Activated CD8-positive, alpha-beta memory T cell treated with anti-CD3 and anti-CD28 coated beads, Interleukin-2, amount 50 U/mL, for 48 hours (primary cell): ENCODE data around the gene COL4A1.

Source experiments
- DNase-seq: peaks from one replicate; pipeline ENCODE4 v3.0.0-alpha.2; 2020

COL4A1 gene

DNA sequence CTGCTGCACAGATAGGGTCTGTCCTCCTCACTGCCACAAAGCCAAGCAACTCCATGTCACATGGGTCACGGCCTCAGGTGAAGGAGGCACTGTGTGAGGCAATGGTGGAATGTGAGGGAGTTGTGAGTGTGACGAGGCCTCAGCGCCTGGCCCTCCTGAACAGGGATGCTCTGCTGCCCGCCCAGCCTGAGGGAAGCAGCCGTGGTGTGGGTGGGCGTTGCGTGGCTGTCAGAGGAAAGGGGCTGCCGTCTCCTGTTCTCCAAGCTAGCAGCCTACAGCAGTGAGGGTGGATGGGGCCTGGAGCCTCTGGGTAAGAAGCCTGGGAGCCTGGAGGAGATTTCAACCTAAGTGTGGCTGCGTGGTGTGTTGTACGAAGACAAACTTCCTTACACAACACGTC, 125.0 kb downstream of the COL4A1 start:
- DNase-seq = no peak

DNA sequence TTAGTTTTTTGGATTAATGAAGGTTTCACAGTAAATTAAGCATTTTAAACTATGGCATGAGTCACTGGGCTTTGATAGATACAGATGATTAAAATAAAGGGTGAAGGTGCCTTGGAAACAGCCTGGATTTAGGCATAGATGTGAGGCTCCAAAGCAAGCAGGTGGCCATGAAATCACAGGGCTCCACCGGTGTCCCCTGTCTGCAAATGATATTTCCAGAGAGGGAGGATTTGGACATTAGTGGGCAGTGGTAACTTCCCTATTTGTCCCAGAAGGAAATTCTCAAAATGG, 127.2 kb downstream of the COL4A1 start:
- no peak for DNase-seq

DNA sequence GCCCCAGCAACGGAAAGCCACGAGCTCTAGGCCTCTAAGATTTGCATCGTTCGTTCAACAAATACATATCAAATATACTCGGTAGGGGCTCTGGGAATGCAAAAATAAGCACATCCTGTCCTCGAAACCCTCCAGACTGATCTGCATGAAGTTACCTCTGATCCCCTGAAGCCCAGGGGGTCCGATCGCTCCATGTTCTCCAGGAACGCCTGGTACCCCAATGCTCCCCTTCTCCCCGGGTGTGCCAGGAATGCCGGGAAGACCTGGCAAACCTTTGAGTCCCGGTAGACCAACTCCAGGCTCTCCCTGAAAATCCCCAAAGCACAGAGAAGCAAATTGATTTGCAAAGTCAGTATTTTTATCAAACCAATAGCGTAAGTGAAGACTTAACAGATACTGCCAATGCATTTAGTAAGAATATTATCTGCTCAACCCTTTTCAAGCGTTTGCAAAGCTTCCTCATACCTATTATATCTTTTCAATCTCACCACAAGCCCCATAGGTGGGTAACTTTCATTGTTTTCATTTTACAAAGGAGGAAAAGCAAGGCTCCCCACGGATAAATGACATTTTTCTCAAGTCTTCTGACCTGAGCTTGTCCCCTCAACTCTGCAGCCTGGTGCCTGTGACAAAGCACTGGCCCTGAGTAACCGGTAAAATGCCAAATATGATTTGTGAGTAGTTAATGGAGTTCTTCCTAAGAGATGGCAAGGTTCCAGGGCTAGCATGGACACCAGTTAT, 127.7 kb downstream of the COL4A1 start:
- no peak for DNase-seq

- no peak for DNase-seq
Observed at GRCh38 chr13:110177790-110178189, 129.2 kb downstream of the COL4A1 start.

DNA sequence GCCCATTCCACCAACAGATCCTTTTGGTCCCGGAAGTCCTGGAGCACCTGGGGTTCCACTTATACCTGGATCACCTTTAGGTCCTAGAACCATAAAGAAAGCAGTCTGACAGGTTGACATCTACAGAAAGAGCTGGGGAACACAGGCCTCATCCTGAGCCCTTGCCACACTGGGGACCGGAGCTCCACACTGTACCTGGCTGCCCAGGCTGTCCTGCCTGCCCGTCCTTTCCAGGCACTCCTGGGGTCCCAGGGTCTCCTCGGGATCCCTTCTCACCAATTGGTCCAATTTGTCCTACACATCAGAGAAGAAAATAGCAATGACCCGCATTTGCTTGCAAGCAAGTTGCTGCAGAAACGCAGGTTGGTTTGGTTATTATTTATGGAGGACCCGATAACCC, 130.5 kb downstream of the COL4A1 start:
- no peak for DNase-seq

DNA sequence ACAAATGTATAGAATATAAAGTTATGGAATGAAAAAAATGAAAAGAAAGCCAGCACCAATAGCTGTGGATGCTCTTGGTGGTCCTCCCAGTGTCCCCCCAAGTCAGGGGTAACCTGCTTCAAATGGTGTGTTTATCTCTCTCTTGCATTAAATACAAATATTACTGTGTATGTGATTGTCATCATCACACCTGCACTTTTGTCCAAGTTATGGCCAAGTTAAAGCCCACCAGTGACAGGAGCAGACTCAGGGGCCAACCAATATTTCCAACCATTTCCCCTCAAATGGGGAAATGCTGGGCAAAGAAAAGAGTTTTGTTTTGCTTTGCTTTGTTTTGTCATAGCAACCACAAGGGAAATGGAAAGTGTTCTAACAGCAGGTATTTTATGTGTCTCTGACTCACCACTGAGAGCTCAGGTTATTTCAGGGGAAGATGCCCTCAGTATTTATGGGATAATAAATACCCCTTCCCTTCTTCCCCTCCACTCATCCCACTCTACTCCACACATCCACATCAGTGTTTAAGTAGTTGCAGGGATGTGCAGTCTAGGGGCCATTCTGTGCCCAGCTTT, 133.6 kb downstream of the COL4A1 start:
- DNase-seq = no peak

GRCh38 chr13:110170882-110171281, 136.1 kb downstream of the COL4A1 start:
- DNase-seq = no peak

- DNase-seq = no peak
Observed at GRCh38 chr13:110170020-110170790, 136.8 kb downstream of the COL4A1 start.

DNA sequence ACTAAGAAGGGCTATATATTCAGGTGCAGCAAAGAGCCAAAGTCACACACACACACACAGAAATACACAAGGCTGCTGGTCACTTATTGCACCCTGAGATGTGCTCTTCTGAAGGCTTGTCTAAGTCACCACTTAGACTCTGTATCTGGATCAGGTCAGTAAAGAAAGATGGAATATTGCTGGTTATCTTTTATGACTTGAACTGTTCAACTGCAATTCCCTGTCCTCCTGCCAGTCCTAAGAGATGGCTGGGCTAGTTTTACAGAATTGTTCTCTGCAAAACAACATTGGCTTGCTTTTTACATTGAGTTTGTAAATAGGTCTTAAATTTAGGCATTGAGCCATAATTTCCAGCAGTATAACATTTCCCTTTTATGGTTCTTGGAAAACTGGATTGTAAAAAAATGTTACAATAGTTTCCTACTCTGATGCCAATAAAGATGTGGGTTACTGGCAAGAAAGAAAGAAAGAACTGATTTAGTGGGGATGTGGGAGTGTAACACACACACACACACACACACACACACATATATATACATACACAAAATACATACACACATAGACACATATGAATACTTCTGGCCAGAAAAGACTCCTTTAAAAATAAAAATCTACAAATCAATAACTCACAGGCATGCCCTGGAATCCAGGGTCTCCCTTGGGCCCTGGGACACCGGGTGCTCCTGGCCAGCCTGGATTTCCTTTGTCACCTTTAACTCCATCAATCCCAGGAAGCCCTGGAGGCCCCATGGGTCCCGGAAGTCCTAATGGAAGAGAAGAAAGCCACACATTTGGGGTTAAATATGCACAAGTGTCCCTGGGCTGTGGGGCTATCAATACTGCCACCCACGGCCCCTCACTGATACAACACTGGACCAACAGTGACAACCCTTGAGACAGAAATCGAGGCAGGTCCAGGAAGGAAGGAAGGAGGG, 137.7 kb downstream of the COL4A1 start:
- no peak for DNase-seq

- no peak for DNase-seq
Observed at GRCh38 chr13:110166598-110166997, 140.4 kb downstream of the COL4A1 start.

DNA sequence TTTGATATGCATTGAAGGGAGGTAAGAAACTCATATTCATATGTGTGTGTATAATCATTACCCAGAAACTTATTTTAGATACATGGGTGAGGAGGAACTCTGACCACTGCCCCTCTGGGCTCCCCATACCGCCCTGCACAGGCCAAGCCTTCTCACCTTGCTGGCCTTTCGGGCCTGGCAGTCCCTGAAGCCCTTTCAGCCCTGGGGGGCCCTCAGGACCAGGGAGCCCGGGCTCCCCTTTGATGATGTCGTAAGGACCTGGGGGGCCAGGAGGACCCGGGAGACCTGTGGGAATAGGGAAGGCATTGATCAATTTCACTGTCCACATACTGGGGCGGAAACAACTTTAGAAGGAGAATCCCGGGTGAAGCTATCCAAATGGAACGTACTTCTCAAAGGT, 142.3 kb downstream of the COL4A1 start:
- no peak for DNase-seq

DNA sequence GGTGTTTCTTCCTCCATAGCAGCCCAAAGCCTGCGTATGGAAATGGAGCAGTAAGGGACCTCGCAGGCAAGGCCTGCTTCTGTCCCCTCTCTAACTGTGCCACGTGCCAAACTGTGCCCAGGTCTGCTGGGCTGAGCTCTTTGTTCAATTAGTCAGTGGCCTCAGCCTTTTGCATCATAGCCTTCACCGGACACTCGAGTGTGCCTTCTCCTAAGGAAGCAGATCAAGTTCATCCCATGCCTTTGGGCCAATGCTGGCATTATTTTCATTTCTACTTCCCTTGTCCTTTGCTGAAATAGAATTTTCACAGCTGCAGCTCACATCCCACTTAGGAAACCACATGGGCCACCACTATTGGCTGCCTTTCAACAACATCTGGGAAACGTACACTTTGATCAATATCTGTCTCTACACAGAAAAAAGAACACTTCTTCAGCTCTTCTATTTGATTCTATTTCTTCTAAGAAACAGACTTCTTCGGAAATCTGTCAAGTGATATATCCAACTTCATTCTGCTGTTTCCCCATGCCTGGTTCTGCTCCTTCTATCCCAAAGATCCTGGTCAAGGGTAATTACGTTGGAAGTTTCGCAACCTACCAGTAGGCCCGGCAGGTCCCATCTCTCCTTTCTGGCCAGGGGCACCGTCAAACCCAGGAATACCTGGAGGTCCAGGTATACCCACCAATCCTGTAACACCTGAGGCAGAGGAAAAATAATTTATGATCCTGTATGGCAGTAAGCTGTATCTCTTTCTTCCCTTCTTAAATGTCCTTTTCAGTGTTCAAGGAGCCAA, 143.9 kb downstream of the COL4A1 start:
- DNase-seq = no peak

DNA sequence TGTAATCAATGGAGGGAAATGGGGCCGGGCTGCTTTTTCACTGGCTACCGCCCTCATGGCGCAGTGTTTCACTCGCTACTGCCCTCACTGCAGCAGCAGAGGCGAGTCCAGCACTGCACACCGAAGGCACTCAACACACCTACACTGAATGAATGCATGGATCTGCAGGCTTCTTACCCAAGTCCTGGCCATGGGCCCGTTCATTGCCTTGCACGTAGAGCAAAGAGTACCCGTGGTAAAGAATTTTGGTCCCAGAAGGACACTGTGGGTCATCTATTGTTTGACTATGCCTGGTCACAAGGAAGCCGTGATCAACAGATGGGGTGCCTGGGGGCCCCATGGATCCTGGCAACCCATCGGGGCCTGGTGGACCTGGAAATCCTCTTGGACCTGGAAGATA, 144.9 kb downstream of the COL4A1 start:
- no peak for DNase-seq

DNA sequence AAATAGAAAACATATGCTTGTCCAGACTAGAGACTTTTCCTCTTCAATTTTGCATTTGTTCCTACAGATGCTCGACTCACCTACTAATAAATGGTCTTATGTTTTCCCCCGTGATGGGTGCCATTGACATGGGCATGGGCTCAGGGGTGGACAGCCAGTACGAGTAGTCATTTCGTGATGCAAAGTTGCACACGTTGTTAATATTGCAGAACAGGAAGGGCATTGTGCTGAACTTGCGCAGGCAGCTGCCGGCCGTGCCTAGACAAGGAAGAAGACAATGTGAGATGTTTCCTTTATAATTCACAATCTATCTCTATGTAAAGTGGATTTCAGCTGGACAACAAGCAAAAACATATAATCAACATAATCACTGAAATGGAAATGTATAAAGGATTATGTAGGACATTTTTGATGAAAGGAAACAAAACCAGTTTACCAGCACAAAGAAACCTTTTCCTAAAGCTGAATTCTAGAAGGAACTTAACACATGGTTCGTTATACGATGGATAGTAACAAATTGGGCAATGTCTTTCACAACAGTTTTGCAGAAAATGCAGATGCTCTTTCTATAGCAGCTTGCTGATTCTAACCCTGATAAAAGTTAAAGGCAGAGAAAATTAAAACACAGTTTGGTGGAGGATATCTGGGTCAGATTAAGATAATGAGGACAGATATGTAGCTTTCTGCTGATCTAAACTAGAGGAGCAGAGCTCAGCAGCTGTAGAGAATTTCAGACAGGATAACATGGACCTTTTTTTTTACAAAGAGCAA, 145.7 kb downstream of the COL4A1 start:
- no peak for DNase-seq

- no peak for DNase-seq
Observed at GRCh38 chr13:110158226-110158625, 148.7 kb downstream of the COL4A1 start.

DNA sequence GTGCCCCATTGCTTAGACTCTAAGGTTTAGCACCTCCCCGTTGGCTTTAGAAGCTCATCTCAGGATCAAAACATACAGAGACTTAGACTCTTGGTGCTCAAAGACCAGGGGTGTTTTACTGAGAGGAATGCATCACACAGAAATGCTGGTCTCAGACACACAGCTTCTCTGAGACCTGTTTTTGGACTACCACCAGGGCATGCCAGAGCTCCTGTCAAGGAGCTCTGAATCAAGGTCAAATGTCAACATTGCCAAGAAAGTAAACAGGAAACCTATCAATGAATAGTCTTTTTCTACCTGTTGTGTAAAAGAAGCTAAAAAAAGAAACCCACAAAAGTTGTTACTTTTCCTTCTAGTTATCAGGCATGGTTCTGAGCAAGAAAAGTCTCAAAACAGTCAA, 149.2 kb downstream of the COL4A1 start:
- DNase-seq = no peak

GRCh38 chr13:110156301-110157049, 150.5 kb downstream of the COL4A1 start:
- no peak for DNase-seq

- no peak for DNase-seq
Observed at GRCh38 chr13:110155072-110155471, 151.9 kb downstream of the COL4A1 start.

- DNase-seq = no peak
Observed at GRCh38 chr13:110154410-110154933, 152.5 kb downstream of the COL4A1 start.

DNA sequence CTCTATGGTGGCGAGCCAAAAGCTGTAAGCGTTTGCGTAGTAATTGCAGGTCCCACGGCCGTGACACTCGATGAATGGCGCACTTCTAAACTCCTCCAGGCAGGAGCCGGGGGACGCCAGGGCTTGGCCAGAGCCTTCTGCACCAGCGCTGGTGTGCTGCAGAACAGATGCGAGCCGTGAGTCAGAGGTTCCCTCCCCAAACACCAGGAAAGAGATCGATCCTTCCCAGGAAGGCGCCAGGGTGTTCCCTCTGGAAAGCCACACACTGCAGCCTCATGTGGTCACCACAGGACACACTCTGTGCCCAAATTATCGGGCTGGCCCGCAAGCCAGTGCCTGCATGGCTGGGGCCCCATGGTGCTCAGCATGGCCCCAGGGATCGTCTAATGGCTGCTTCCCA, 154.6 kb downstream of the COL4A1 start:
- no peak for DNase-seq

DNA sequence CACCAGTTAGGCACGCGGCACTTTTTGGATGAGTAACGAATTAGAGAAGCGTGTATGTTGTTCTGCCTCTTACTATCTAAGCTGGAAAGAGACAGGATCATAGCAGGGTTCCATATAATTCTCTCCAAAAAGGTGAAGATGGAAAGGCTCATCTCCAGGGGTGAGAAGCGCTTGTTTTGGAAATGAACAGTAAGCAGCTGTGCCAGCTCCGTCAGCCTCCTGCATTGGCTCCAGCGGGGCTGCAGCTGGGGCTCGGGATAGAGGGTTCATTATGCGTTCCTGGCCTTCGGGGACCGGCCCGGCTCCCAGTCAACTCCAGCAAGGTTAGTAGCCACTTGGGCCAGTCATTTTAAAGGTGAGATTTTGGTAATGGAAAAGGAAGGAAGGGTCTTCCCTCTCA, 155.5 kb downstream of the COL4A1 start:
- DNase-seq = no peak
